ENCODE results near the gene MED12L. TPM values are rescaled to one million over a fixed set of nuclear protein-coding genes. Genes with fewer than 3 reads are reported as not detected.
A peak's percentile ranks its signal among the peaks of the same experiment; 100 is the strongest.
"Not testable (repeated sequence)": the region's sequence is repeated elsewhere in the genome, so short reads cannot be mapped to it uniquely, and the experiment has no call there.

MED12L gene
- total RNA-seq, 1 experiment from 2014 or later = not detected

DNA sequence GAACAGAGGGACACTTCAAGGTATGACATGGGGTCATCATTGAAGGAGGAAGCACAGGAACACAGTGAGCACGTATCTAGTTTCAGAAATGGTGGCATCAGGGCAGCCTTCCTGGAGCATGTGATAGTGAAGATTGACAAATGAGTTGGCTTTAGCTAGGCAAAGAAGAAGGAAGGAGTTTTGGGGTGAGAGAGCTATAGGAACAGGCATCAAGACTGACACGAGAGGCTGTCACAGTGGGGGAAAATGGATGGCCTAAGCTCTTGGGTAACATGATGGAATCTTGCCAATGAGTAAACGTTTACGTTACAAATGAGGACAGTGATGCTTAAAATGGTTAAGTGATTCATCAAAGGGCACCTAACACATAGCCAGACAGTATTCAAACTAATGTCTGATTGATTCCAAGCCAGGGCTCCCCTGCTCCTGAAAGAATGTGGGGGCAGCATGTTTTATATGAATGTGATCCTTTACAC lies 140.7 kb downstream of the MED12L start:
- in situ Hi-C loops (cut with HindIII; ENCODE audit: low sequenced_read_pairs) = no loop called here
- DNase-seq (ENCODE audit: low spot score) = no peak

DNA sequence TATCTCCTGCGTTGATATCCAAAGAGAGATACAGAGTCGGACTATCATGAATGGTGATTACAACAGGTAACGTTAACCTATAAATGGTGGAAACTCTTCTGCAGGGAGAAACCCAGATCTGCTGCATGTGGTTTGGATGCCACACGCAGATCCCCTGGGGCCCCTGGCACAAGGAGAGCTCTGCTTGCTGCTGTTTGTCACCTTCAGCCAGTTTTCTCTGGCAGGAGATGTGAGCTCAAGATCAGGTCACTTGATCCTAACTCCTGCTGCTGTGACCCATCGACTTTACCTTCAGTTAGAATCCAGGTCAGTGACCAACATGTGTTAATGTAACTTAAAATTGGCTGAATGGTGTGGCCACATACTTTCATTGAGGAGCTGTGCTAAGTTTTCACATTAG lies 141.4 kb downstream of the MED12L start:
- in situ Hi-C loops (cut with HindIII; ENCODE audit: low sequenced_read_pairs) = no loop called here
- DNase-seq (ENCODE audit: low spot score) = no peak

DNA sequence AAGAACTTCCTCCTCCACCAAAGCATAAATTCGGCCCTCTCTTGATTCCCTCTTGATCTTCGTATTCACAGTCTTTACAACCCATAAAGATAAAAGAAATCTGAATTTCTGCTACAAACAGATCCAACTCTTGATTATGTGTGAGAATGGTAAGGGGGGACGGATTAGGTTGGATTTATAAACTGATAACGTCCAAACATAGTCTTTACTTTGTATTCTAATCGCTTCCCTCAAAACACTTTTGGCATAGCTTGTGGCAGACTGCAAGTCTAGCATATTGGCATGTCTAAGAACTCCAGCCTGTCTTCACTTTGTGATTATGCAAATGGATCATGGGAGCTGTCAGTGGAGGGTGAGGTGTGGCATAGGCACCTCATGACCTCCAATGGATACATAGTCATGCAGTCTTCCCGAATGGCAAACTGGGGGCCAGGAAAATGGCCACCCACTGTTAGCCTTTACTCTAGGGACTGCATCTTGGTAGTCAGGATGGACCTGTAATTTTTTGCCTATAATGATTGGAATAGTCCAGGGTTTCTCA lies 141.9 kb downstream of the MED12L start:
- in situ Hi-C loops (cut with HindIII; ENCODE audit: low sequenced_read_pairs) = no loop called here
- no peak for DNase-seq (ENCODE audit: low spot score)

DNA sequence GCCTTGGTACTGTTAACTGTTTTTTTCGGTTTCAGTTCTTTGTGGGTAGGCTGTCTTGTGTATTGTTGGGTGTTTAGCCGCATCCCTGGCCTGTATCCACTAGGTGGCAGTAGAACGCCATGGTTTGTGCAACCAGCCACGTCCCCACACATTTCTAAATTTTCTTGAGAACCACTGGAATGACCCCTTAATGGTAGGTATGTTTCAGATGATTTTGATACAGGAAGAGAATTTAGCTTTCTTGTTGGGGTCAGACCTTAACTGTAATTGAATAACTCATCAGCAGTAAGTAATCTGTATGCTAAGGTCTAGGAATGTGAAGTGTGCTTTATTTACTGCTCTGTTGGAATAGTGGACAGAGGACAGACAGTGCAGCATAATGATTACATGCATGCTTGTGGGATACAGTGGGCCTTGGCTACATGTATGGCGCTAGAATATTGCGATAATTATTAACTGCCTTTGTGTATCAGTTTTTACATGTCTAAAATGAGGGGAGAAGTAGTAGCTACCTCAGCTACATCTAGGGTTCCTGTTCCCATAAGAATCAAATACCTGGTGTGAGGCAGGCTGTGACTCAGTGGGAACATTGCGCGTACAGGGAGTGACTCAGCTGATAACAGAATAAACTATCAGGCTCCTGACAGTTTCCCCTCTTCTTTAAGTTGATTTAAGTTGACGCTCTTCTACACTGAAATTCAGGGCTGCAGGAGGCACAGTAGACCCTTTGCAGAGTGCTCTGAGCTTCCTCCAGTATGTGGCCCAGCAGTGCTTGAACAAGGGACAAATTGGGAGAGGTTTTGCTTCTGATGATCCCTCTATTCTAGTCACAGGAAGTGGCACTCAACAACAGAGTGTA lies 142.6 kb downstream of the MED12L start:
- peak; percentile 82 for DNase-seq (ENCODE audit: low spot score)
- in situ Hi-C loops (cut with HindIII; ENCODE audit: low sequenced_read_pairs) = no loop called here

DNA sequence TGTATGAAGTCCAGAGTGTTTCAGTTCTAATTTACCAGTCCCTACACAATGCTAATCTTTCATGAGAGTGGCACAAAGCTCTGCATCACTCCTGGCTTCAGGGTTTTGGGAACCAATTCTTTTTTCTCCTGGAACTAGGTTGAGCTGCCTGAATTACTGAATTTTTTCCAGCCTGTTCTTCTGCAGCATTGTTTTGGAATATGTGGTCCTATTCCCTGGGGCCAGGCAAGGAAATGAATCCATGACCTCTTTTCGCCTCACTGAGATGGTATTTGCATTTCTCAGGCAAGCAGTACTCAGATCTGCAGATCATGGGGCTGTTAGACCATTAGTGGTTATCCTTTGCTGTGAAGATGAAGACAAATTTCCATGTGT lies 143.2 kb downstream of the MED12L start:
- DNase-seq (ENCODE audit: low spot score) = peak; percentile 18
- in situ Hi-C loops (cut with HindIII; ENCODE audit: low sequenced_read_pairs) = no loop called here

DNA sequence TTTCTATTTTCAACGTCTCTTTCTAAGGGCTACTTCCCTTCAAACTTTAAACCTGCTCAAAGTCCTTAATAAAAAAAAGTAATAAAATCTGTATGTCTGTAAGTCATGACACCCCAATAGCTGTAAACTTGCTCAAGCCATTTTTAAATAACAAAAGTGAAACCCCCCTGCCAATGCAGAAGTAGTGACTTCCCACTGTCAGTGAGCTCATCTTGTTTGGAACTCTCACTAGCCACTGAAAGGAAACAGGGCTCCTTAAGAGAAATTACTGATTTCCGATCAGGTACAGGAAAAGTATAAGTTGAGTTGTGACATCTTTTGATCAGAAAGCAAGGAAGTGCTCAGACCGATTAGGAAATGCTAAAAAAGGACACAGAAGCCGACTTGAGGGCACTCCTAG lies 145.2 kb downstream of the MED12L start:
- no peak for DNase-seq (ENCODE audit: low spot score)
- in situ Hi-C loops (cut with HindIII; ENCODE audit: low sequenced_read_pairs) = no loop called here

DNA sequence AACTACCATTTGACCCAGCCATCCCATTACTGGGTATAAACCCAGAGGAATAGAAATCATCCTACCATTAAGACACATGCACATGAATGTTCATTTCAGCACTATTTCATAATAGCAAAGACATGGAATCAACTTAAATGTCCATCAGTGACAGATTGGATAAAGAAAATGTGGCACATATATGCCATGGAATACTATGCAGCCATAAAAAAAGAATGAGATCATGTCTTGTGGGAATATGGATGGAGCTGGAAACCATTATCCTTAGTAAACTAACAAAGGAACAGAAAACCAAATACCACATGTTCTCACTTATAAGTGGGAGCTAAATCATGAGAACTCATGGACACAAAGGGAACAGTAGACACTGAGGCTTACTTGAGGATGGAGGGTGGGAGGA lies 146.9 kb downstream of the MED12L start:
- in situ Hi-C loops (cut with HindIII; ENCODE audit: low sequenced_read_pairs) = not testable (repeated sequence)

DNA sequence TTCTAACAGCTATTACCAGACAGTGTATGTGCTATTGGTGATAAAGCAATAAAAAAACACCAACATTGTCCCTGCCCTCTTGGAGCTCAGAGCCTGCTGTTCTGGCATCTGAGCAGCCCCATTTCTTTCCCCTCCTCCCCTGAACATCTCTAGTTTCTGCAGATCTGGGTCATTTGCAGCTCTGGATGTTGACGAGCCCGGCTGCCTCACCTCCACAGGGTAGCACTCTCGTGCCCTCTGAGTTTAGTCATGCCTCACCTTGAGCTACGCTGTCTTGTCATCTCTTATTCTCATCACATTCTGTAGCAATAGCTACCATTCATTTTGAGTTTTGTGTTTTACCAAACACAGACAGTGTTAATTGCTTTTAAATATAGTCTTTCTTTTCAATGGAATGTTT lies 147.5 kb downstream of the MED12L start:
- in situ Hi-C loops (cut with HindIII; ENCODE audit: low sequenced_read_pairs) = no loop called here
- no peak for DNase-seq (ENCODE audit: low spot score)

More for the DNA sequence above, 146.9 kb downstream of the MED12L start:
- not testable (repeated sequence) for DNase-seq (ENCODE audit: low spot score)

DNA sequence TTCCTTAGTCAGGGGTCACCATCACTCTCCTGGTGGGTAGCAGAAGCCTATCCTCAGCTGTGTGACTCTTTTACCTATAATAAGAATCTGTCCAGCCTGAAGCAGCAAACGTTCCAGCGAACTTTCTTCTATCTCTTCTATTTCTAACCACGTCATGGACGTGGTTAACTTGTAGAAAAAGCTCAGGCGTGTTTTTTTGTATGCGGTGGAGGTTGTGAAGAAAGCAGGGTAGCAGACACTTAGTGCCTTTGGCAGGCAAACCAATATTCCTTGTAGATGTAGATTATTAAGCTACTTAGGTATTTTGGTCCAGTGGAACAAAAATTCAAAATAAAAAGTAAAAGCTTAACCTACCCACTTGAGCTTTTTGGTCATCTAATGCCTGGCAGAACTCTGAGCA lies 149.4 kb downstream of the MED12L start:
- DNase-seq (ENCODE audit: low spot score) = no peak
- in situ Hi-C loops (cut with HindIII; ENCODE audit: low sequenced_read_pairs) = no loop called here

DNA sequence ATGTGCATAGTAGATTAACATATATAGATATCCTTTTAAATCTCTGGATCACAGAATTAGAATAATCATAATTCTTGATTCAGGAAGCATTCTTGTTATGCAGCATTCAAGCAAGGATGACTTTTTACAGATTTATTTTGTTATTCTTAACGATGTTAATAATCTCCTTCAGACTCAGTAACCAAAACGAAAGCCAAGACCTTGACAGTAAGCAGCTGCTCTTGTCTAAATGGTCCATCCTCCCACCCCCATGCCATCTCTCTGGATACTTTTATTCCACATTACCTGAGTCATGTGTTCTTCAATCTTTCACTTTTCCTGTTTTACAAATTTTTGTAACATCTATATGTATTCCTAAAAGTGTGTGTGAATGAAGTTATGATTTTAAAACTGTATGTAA lies 150.9 kb downstream of the MED12L start:
- no peak for DNase-seq (ENCODE audit: low spot score)
- in situ Hi-C loops (cut with HindIII; ENCODE audit: low sequenced_read_pairs) = no loop called here

DNA sequence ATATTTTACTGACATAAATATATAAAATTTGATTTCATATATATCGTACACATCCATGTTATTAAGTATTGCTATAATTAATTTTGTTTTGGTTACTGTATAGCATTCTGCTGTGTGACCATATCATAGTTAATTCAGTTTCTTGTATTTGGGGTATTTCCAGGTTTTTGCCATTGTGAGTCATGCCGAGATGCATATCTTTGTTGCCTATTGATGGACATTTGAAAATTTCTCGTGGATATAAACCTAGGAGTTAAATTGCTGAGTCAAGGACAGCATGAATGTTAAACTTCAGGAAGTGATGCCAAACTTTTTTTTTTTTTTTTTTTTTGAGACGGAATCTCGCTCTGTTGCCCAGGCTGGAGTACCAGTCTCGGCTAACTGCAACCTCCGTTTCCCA lies 151.3 kb downstream of the MED12L start:
- no peak for DNase-seq (ENCODE audit: low spot score)
- in situ Hi-C loops (cut with HindIII; ENCODE audit: low sequenced_read_pairs) = no loop called here

DNA sequence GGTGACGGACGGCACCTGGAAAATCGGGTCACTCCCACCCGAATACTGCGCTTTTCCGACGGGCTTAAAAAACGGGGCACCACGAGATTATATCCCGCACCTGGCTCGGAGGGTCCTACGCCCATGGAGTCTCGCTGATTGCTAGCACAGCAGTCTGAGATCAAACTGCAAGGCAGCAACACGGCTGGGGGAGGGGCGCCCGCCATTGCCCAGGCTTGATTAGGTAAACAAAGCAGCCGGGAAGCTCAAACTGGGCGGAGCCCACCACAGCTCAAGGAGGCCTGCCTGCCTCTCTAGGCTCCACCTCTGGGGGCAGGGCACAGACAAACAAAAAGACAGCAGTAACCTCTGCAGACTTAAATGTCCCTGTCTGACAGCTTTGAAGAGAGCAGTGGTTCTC lies 156.5 kb downstream of the MED12L start:
- DNase-seq (ENCODE audit: low spot score); in situ Hi-C loops (cut with HindIII; ENCODE audit: low sequenced_read_pairs): not testable (repeated sequence)

DNA sequence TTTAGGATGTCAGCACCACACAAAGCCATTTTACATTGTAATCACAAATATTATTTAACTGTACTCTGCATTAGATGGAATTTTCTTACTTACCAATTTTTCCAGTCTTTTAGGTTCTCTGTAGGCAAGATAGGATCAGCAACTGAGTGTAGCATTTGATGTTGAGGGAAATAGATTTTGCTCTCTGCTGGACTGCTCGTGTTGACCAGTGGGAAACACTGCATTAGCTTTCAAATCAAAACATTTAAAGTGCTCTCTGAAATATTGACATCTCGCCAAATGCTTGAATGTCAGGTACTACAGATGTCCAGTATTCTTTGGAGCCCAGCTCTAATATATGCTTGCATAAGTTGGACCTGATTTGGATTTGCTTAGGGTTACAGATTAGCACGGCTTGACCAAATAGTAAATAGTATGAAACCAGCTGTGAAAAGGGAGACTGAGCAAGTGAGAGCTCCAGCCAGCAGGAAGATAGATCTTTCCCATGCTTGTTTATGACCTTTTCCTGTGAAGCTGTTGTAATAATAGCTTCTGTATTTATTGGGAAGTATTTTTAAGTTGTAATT lies 163.4 kb downstream of the MED12L start:
- in situ Hi-C loops (cut with HindIII; ENCODE audit: low sequenced_read_pairs) = no loop called here
- DNase-seq (ENCODE audit: low spot score) = no peak

DNA sequence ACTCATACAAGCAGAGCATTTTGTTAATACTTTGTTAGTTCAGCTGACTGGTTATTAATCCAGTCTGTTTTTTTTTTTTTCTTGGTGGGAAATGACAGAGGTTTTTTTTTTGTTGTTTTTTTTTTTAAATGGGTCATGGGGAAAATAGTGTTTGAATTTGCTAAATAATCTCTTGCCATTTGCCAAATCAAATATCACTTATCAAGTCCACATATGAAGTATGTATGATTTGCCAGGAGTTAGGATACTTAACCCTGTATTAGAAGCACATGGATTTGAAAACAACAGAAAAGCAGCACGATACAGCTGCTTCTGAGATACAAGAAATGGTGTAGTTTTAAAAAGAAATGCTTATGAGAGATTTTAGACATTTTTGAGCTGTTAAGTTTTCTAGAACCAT lies 171.3 kb downstream of the MED12L start:
- no peak for DNase-seq (ENCODE audit: low spot score)
- in situ Hi-C loops (cut with HindIII; ENCODE audit: low sequenced_read_pairs) = no loop called here

DNA sequence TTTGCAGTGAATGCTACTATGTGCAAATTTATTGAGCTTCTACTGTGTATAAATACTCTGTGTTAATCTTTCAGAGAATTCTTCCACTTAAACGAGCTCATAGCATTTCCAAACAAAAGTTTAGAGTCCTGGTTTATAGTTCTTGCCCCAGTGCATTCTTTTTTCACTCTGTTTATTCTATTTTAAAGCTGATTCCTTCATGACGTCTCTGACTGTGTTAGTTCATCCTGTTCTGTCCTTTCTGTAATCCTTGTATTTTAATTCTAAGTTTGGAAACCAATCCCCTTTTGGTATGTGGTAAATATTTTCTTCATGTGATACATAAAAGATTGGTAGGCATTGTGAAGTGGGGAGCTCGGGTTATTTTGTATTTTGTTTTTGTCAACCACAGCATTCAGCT lies 174.2 kb downstream of the MED12L start:
- no peak for DNase-seq (ENCODE audit: low spot score)
- in situ Hi-C loops (cut with HindIII; ENCODE audit: low sequenced_read_pairs) = no loop called here

DNA sequence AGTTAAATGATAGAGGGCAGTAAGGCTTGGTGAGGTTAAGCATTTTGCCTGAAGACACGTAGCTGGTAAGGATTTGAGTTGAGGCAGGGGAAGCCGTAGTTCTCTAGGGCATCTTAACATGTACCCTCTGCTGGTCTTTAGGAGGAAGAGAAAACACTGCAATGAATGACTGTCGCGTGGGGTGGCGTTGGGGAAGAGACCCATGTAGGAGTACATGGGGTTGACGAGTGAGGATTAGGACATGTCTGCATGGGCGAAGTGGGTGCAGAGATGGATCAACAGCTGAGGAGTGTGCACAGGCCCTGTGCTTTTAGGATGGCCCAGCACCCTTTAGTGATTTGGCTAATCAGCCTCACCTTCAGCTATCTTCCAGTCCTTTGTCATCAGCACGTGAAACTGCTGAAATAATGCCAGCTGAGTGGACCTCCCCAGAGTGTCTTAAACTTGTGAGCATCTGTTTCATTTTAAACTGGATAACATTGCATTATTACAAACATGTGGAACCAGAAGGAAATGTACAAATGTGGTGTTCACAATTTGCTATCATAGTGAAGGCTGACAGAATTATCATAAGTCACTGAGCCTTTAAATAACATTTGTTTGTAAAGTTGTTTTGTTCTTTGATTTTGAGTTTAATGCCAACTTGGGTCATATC lies 177.5 kb downstream of the MED12L start:
- in situ Hi-C loops (cut with HindIII; ENCODE audit: low sequenced_read_pairs) = no loop called here
- DNase-seq (ENCODE audit: low spot score) = no peak

DNA sequence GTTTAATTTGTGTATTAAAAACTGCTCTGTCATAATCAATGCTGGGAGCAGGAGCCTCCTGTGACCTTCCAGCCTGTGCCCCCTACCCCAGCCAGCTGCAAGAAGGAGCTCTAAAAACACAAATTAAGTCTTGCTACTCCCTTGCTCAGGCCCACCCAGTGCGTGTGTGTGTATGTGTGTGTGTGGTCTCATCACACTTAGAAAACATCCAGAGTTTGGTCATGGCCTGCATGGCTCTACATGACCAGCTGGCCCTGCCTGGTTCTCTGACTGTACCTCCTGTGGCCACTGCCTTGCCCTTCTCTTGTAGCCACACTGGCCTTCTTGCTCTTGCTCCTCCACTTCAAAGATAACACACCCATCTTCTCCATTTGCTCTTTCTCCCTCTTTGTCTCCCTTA lies 179.1 kb downstream of the MED12L start:
- in situ Hi-C loops (cut with HindIII; ENCODE audit: low sequenced_read_pairs) = no loop called here
- no peak for DNase-seq (ENCODE audit: low spot score)

DNA sequence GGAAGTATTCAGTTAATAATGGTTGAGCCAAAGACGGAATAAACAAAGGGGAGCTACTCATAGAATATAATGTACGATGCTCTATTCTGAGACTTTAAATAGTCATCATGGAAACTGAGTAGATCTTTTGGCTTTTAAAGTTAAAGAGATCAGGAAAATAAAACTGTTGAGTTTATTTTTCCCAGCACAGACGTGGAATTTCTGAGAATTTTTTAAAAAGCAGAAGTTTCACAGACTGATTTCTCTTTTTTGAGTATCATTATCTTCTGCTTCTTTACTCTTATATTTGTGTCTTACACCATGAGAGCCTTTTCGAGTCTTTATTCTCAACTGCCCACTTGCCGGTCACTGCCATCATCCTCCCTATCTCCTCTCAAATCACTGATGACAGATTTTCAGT lies 179.7 kb downstream of the MED12L start:
- in situ Hi-C loops (cut with HindIII; ENCODE audit: low sequenced_read_pairs) = no loop called here
- DNase-seq (ENCODE audit: low spot score) = no peak

DNA sequence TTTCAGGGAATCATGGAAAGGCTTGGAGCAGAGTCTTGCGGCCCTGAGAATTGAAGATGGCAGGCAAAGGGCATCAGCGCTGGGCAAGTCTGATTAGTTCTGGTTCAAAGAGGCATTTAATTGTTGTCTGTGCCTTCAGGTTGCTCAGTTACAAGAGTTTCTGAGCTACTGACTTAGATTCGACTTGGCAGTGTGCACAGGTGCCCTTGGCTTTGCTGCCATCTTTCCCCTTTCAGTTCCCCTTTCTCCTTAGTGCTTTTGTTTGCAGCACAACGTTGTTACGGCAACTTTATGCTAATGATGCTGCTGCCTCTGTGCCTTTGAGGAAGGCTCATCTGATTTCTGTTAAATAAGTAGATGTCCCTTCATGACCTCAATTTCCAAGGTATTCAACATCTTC lies 180.4 kb downstream of the MED12L start:
- no peak for DNase-seq (ENCODE audit: low spot score)
- in situ Hi-C loops (cut with HindIII; ENCODE audit: low sequenced_read_pairs) = no loop called here

DNA sequence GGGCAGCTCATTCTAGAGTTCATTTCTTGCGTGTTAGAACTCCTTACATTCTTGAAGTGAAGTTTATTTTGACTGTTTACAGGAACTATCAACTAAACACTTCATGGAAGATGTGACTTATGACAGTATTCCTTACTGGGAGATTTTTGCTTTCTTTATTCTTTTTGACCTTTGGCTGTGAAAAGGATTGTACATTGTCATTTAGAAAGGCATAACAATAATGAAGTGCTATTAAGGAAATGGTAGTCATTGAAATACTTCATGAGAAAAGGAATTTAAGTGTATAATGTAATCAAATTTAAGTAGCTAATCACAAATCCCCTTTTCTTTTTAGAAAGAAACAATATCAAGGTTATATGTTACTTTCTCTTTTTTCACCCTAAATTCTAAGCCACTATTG lies 181.6 kb downstream of the MED12L start:
- no peak for DNase-seq (ENCODE audit: low spot score)
- in situ Hi-C loops (cut with HindIII; ENCODE audit: low sequenced_read_pairs) = no loop called here
